Type B pancreatic cell (in vitro differentiated cells): Measurements from ENCODE around the gene IL23A. TPM values are rescaled to one million over a fixed set of nuclear protein-coding genes. Genes with fewer than 3 reads are reported as not detected.
"Not testable (repeated sequence)": the region's sequence is repeated elsewhere in the genome, so short reads cannot be mapped to it uniquely, and the experiment has no call there.

Experiments
- DNase-seq: peaks from one replicate; pipeline ENCODE4 v3.0.0; 2021; ENCODE audit warnings: mixed read lengths; ENCODE audit not compliant: unreplicated experiment; ENCODE audit errors: extremely low spot score
- H3K27ac Mint-ChIP-seq: 2 replicates; pipeline ENCODE4 v1.8.0; 2021; ENCODE audit warnings: mild to moderate bottlenecking, mixed read lengths
- H3K27me3 Mint-ChIP-seq: 2 replicates; pipeline ENCODE4 v1.8.0; 2021; ENCODE audit warnings: mixed read lengths
- H3K36me3 Mint-ChIP-seq: 2 replicates; pipeline ENCODE4 v1.8.0; 2021; ENCODE audit warnings: mixed read lengths
- H3K4me1 Mint-ChIP-seq: one replicate; pipeline ENCODE4 v1.8.0; 2021; ENCODE audit warnings: mixed read lengths; ENCODE audit not compliant: unreplicated experiment
- H3K4me3 Mint-ChIP-seq: 2 replicates; pipeline ENCODE4 v1.8.0; 2021; ENCODE audit warnings: mild to moderate bottlenecking, mixed read lengths
- H3K9me3 Mint-ChIP-seq: 2 replicates; pipeline ENCODE4 v1.8.0; 2021; ENCODE audit warnings: mixed read lengths
- CTCF ChIP-seq: fragments of 200-600 bp; sonication (generic); conservative IDR thresholded peaks from 2 replicates; pipeline ENCODE4 v1.5.0; 2021; ENCODE audit warnings: antibody characterized with exemption, mild to moderate bottlenecking
- total RNA-seq: library from RNA; stranded (reverse); gene quantifications from 2 replicates; pipeline ENCODE4 v1.2.1, GENCODE V29; 2021; ENCODE audit warnings: low replicate concordance

The IL23A gene
- total RNA-seq, 1 donor from 2014 or later, result 0.48 TPM

- H3K27me3 Mint-ChIP-seq, result no peaks in the 10 kb centered on the region
- no peak for TF ChIP-seq CTCF
- peaks cover 5% of the 10 kb centered on the region for H3K4me1 Mint-ChIP-seq
- no peak overlapping the region for H3K4me3 Mint-ChIP-seq
- H3K27ac Mint-ChIP-seq, result peak overlapping the region; percentile 57
- H3K36me3 Mint-ChIP-seq, result peaks cover 11% of the 10 kb centered on the region
- no peaks in the 10 kb centered on the region for H3K9me3 Mint-ChIP-seq
- DNase-seq, result no peak
These were observed 21.0 kb upstream of the IL23A start for GRCh38 chr12:56317675-56318074.

- no peak for DNase-seq
- Mint-ChIP-seq H3K36me3 (peaks cover 21% of the 10 kb centered on the region), H3K4me3 (no peak overlapping the region), H3K4me1 (no peaks in the 10 kb centered on the region), H3K27ac (no peak overlapping the region), H3K27me3 (no peaks in the 10 kb centered on the region), H3K9me3 (no peaks in the 10 kb centered on the region)
- no peak for TF ChIP-seq CTCF
These were observed 17.7 kb upstream of the IL23A start for GRCh38 chr12:56321027-56321426.

- H3K27ac Mint-ChIP-seq, H3K4me3 Mint-ChIP-seq: not testable (repeated sequence)
These were observed 17.1 kb upstream of the IL23A start for GRCh38 chr12:56321610-56322009.

GRCh38 chr12:56324206-56324605, 14.5 kb upstream of the IL23A start:
- peaks cover 25% of the 10 kb centered on the region for H3K36me3 Mint-ChIP-seq
- no peaks in the 10 kb centered on the region for H3K27me3 Mint-ChIP-seq
- no peak overlapping the region for H3K27ac Mint-ChIP-seq
- no peak for TF ChIP-seq CTCF
- no peak for DNase-seq
- H3K4me1 Mint-ChIP-seq, result no peaks in the 10 kb centered on the region
- no peak overlapping the region for H3K4me3 Mint-ChIP-seq
- H3K9me3 Mint-ChIP-seq, result no peaks in the 10 kb centered on the region

More at GRCh38 chr12:56321610-56322009, 17.1 kb upstream of the IL23A start:
- H3K4me1 Mint-ChIP-seq, DNase-seq, H3K27me3 Mint-ChIP-seq, H3K9me3 Mint-ChIP-seq: not testable (repeated sequence)
- peaks cover 21% of the 10 kb centered on the region for H3K36me3 Mint-ChIP-seq

GRCh38 chr12:56326126-56326525, 12.6 kb upstream of the IL23A start:
- H3K4me1 Mint-ChIP-seq, result no peaks in the 10 kb centered on the region
- no peak overlapping the region for H3K4me3 Mint-ChIP-seq
- H3K36me3 Mint-ChIP-seq, result peaks cover 27% of the 10 kb centered on the region
- no peak overlapping the region for H3K27ac Mint-ChIP-seq
- no peaks in the 10 kb centered on the region for H3K27me3 Mint-ChIP-seq
- DNase-seq, result no peak
- TF ChIP-seq CTCF, result no peak
- H3K9me3 Mint-ChIP-seq, result no peaks in the 10 kb centered on the region

- H3K27ac Mint-ChIP-seq, result no peak overlapping the region
- no peak overlapping the region for H3K4me3 Mint-ChIP-seq
- DNase-seq, result no peak
- no peaks in the 10 kb centered on the region for H3K27me3 Mint-ChIP-seq
- H3K4me1 Mint-ChIP-seq, result no peaks in the 10 kb centered on the region
- H3K9me3 Mint-ChIP-seq, result no peaks in the 10 kb centered on the region
- peaks cover 30% of the 10 kb centered on the region for H3K36me3 Mint-ChIP-seq
- TF ChIP-seq CTCF, result no peak
These were observed 12.2 kb upstream of the IL23A start for GRCh38 chr12:56326533-56326932.
